GM19240 (cell line): ENCODE results near the gene SNX20.

Experiments
- DNase-seq: peaks from one replicate; pipeline ENCODE4 v3.0.0; 2011; ENCODE audit warnings: low spot score; ENCODE audit not compliant: insufficient read length

SNX20 gene

GRCh38 chr16:50662306-50662940, 18.7 kb downstream of the SNX20 start:
- no peak for DNase-seq

- DNase-seq: no peak
These were observed 21.3 kb downstream of the SNX20 start for GRCh38 chr16:50659806-50660205.

- DNase-seq: no peak
These were observed 23.9 kb downstream of the SNX20 start for GRCh38 chr16:50657241-50657640.

- no peak for DNase-seq
These were observed 25.5 kb downstream of the SNX20 start for GRCh38 chr16:50655558-50656055.

GRCh38 chr16:50653633-50654519, 27.2 kb downstream of the SNX20 start:
- DNase-seq: no peak

GRCh38 chr16:50652836-50653425, 28.2 kb downstream of the SNX20 start:
- DNase-seq: no peak

GRCh38 chr16:50651835-50652438, 29.2 kb downstream of the SNX20 start:
- DNase-seq: no peak

GRCh38 chr16:50646345-50646744, 34.8 kb downstream of the SNX20 start:
- DNase-seq: no peak

GRCh38 chr16:50645563-50646220, 35.4 kb downstream of the SNX20 start:
- no peak for DNase-seq

GRCh38 chr16:50644729-50645128, 36.4 kb downstream of the SNX20 start:
- DNase-seq: no peak

GRCh38 chr16:50644245-50644644, 36.9 kb downstream of the SNX20 start:
- DNase-seq: no peak

GRCh38 chr16:50643192-50643591, 37.9 kb downstream of the SNX20 start:
- no peak for DNase-seq

GRCh38 chr16:50642349-50642748, 38.8 kb downstream of the SNX20 start:
- DNase-seq: no peak

- no peak for DNase-seq
These were observed 39.3 kb downstream of the SNX20 start for GRCh38 chr16:50641818-50642187.

- no peak for DNase-seq
These were observed 39.9 kb downstream of the SNX20 start for GRCh38 chr16:50640919-50641817.

GRCh38 chr16:50640391-50640790, 40.7 kb downstream of the SNX20 start:
- DNase-seq: no peak

GRCh38 chr16:50638816-50639670, 42.1 kb downstream of the SNX20 start:
- no peak for DNase-seq

GRCh38 chr16:50637716-50638602, 43.2 kb downstream of the SNX20 start:
- no peak for DNase-seq
